Measurements from ENCODE around the gene DENND1A. TPM values are rescaled to one million over a fixed set of nuclear protein-coding genes. Genes with fewer than 3 reads are reported as not detected.

The DENND1A gene
- total and polyA plus RNA-seq, 2 of the 13 experiments (the other 11 are each of a cell fraction or from before 2014, with no cell fraction given), result 14.8 to 30.1 TPM

GRCh38 chr9:123927625-123928532 is 2.0 kb downstream of the DENND1A start (continued):
- TF ChIP-seq CREBL2 (CRISPR knock-in tag; IDR thresholded peaks at IDR 0.05; ENCODE audit: borderline replicate concordance), result no peak
- TF ChIP-seq RNF2 (conservative IDR thresholded peaks at IDR 0.05; ENCODE audit: low read depth), result no peak
- no peak for TF ChIP-seq ZMYM2 (CRISPR knock-in tag; IDR thresholded peaks at IDR 0.05)
- TF ChIP-seq HNF4A (CRISPR knock-in tag; IDR thresholded peaks at IDR 0.05), result no peak; the same call in 1 of the 2 replicates
- no peak for TF ChIP-seq FLYWCH1 (CRISPR knock-in tag; IDR thresholded peaks at IDR 0.05)
- TF ChIP-seq ZBED4 (CRISPR knock-in tag; IDR thresholded peaks at IDR 0.05; ENCODE audit: borderline replicate concordance), result no peak
- no peak for TF ChIP-seq PAX8 (CRISPR knock-in tag; IDR thresholded peaks at IDR 0.05; ENCODE audit: borderline replicate concordance)
- TF ChIP-seq YY1 (IDR thresholded peaks at IDR 0.05; ENCODE audit: insufficient read depth, insufficient replicate concordance, low read depth, low read length), result no peak
- no peak for TF ChIP-seq CC2D1A (CRISPR knock-in tag; IDR thresholded peaks at IDR 0.05)
- TF ChIP-seq PBX2 (CRISPR knock-in tag; IDR thresholded peaks at IDR 0.05), result no peak
- no peak for TF ChIP-seq REXO4 (CRISPR knock-in tag; IDR thresholded peaks at IDR 0.05; ENCODE audit: borderline replicate concordance)
- no peak for TF ChIP-seq TBX2 (CRISPR knock-in tag; IDR thresholded peaks at IDR 0.05; ENCODE audit: borderline replicate concordance)
- TF ChIP-seq ZNF331 (CRISPR knock-in tag; IDR thresholded peaks at IDR 0.05), result no peak
- TF ChIP-seq KMT2A (CRISPR knock-in tag; IDR thresholded peaks at IDR 0.05), result no peak
- TF ChIP-seq SRSF9 (IDR thresholded peaks at IDR 0.05; ENCODE audit: borderline replicate concordance, insufficient read depth, low read depth, low read length, poor library complexity, severe bottlenecking), result no peak
- no peak for TF ChIP-seq SOX6 (IDR thresholded peaks at IDR 0.05)
- peak; percentile 49; the same call in 1 of the 2 replicates for TF ChIP-seq SOX6 (CRISPR knock-in tag; IDR thresholded peaks at IDR 0.05)
- peak; percentile 27; the same call in 1 of the 2 replicates for TF ChIP-seq HNF4G (IDR thresholded peaks at IDR 0.05; ENCODE audit: borderline replicate concordance, low read depth, low read length)
- no peak for TF ChIP-seq HNF4G (CRISPR knock-in tag; IDR thresholded peaks at IDR 0.05; ENCODE audit: borderline replicate concordance, low read depth)
- no peak for TF ChIP-seq SOX13 (IDR thresholded peaks at IDR 0.05)
- peak in 1 of 2 experiments; percentile 44; a peak in 1 of 4 replicates for TF ChIP-seq SOX13 (CRISPR knock-in tag; conservative IDR thresholded peaks at IDR 0.05 in 1 of 2, IDR thresholded peaks at IDR 0.05 in 1 of 2)
- 0 out of 2 replicates have a peak, but pooled peaks have one; percentile 25 for TF ChIP-seq ZNF256 (CRISPR knock-in tag; conservative IDR thresholded peaks at IDR 0.05)
- TF ChIP-seq ZNF616 (CRISPR knock-in tag; IDR thresholded peaks at IDR 0.05; ENCODE audit: low read depth), result no peak
- TF ChIP-seq MAZ (IDR thresholded peaks at IDR 0.05; ENCODE audit: borderline replicate concordance, low read depth, low read length), result no peak
- no peak for TF ChIP-seq MAZ (CRISPR knock-in tag; IDR thresholded peaks at IDR 0.05; ENCODE audit: low read depth)
